PC-9 (cell line): Measurements from ENCODE around the gene GALNT2.

Source experiments
- CTCF ChIP-seq: fragments of 200-600 bp; sonication (generic); conservative IDR thresholded peaks from 2 replicates; pipeline ENCODE4 v1.6.1; 2017; ENCODE audit warnings: mixed run types, antibody characterized with exemption, mild to moderate bottlenecking, moderate library complexity
- EZH2 ChIP-seq: fragments of 200-600 bp; sonication (generic); IDR thresholded peaks from 2 replicates; pipeline ENCODE4 v1.8.0; 2017; ENCODE audit warnings: antibody characterized with exemption, low read depth

- no peak for TF ChIP-seq CTCF
- no peak for TF ChIP-seq EZH2
Observed at GRCh38 chr1:230064283-230064682, 2.8 kb upstream of the GALNT2 start.
